Memory B cell (primary cell): ENCODE measurements around the gene SSBP3.

Experiments used
- ATAC-seq: fragments of 150-1000 bp; cut with Tn5 transposase; 2 replicates; pipeline ENCODE4 v1.10.0; 2021; ENCODE audit warnings: low read depth, mild to moderate bottlenecking, moderate library complexity
- DNase-seq, 2 donors: peaks; one replicate each; pipeline ENCODE4 v3.0.0; 2022; ENCODE audit warnings: low spot score in 2 of 2
- H3K27ac Mint-ChIP-seq: one replicate; pipeline ENCODE4 v1.8.0; 2022; ENCODE audit warnings: mild to moderate bottlenecking, moderate library complexity, mixed read lengths
- H3K27me3 Mint-ChIP-seq: one replicate; pipeline ENCODE4 v1.8.0; 2022; ENCODE audit warnings: mixed read lengths
- H3K36me3 Mint-ChIP-seq: one replicate; pipeline ENCODE4 v1.8.0; 2022; ENCODE audit warnings: mild to moderate bottlenecking, mixed read lengths
- H3K4me1 Mint-ChIP-seq: one replicate; pipeline ENCODE4 v1.8.0; 2022; ENCODE audit warnings: mixed read lengths
- H3K4me3 Mint-ChIP-seq: one replicate; pipeline ENCODE4 v1.8.0; 2022; ENCODE audit warnings: mild to moderate bottlenecking, moderate library complexity, mixed read lengths
- H3K9me3 Mint-ChIP-seq: one replicate; pipeline ENCODE4 v1.8.0; 2022; ENCODE audit warnings: mixed read lengths

Gene SSBP3

GRCh38 chr1:54365847-54366246, 40.3 kb downstream of the SSBP3 start:
- H3K9me3 Mint-ChIP-seq, result no peaks in the 10 kb centered on the region
- H3K36me3 Mint-ChIP-seq, result peaks cover 4% of the 10 kb centered on the region
- peaks cover 34% of the 10 kb centered on the region for H3K4me1 Mint-ChIP-seq
- H3K27me3 Mint-ChIP-seq, result no peaks in the 10 kb centered on the region
- H3K4me3 Mint-ChIP-seq, result no peak overlapping the region
- H3K27ac Mint-ChIP-seq, result peak overlapping the region; percentile 38
- ATAC-seq (no peak), DNase-seq (no peak)

- no peaks in the 10 kb centered on the region for H3K27me3 Mint-ChIP-seq
Observed at GRCh38 chr1:54365398-54365797, 40.8 kb downstream of the SSBP3 start.

GRCh38 chr1:54364995-54365394, 41.2 kb downstream of the SSBP3 start:
- H3K4me1 Mint-ChIP-seq, result peaks cover 34% of the 10 kb centered on the region
- no peaks in the 10 kb centered on the region for H3K9me3 Mint-ChIP-seq
- peaks cover 4% of the 10 kb centered on the region for H3K36me3 Mint-ChIP-seq
- H3K4me3 Mint-ChIP-seq, result no peak overlapping the region
- no peak for ATAC-seq
- DNase-seq, result no peak
- no peaks in the 10 kb centered on the region for H3K27me3 Mint-ChIP-seq
- no peak overlapping the region for H3K27ac Mint-ChIP-seq

More at GRCh38 chr1:54365398-54365797, 40.8 kb downstream of the SSBP3 start:
- no peaks in the 10 kb centered on the region for H3K9me3 Mint-ChIP-seq
- H3K4me3 Mint-ChIP-seq, result no peak overlapping the region
- H3K4me1 Mint-ChIP-seq, result peaks cover 34% of the 10 kb centered on the region
- DNase-seq (no peak), ATAC-seq (no peak)
- peaks cover 4% of the 10 kb centered on the region for H3K36me3 Mint-ChIP-seq
- peak overlapping the region; percentile 38 for H3K27ac Mint-ChIP-seq

- Mint-ChIP-seq H3K4me3 (peak overlapping the region; percentile 18), H3K27me3 (no peaks in the 10 kb centered on the region), H3K9me3 (no peaks in the 10 kb centered on the region), H3K36me3 (peaks cover 4% of the 10 kb centered on the region), H3K4me1 (peaks cover 34% of the 10 kb centered on the region), H3K27ac (peak overlapping the region; percentile 9)
- DNase-seq (no peak), ATAC-seq (no peak)
Observed at GRCh38 chr1:54364582-54364981, 41.6 kb downstream of the SSBP3 start.

- H3K4me1 Mint-ChIP-seq, result peaks cover 34% of the 10 kb centered on the region
- no peak overlapping the region for H3K4me3 Mint-ChIP-seq
- no peaks in the 10 kb centered on the region for H3K27me3 Mint-ChIP-seq
- H3K36me3 Mint-ChIP-seq, result peaks cover 4% of the 10 kb centered on the region
- DNase-seq, result no peak
- H3K9me3 Mint-ChIP-seq, result no peaks in the 10 kb centered on the region
- H3K27ac Mint-ChIP-seq, result peak overlapping the region; percentile 9
- ATAC-seq, result peak; percentile 32
Observed at GRCh38 chr1:54363925-54364324, 42.3 kb downstream of the SSBP3 start.

GRCh38 chr1:54362881-54363340, 43.3 kb downstream of the SSBP3 start:
- Mint-ChIP-seq H3K27me3 (no peaks in the 10 kb centered on the region), H3K4me3 (no peak overlapping the region), H3K4me1 (peaks cover 36% of the 10 kb centered on the region), H3K27ac (peak overlapping the region; percentile 9), H3K36me3 (peaks cover 8% of the 10 kb centered on the region), H3K9me3 (no peaks in the 10 kb centered on the region)
- DNase-seq (no peak), ATAC-seq (no peak)

GRCh38 chr1:54361342-54361741, 44.9 kb downstream of the SSBP3 start:
- DNase-seq, result no peak
- no peak for ATAC-seq
- Mint-ChIP-seq H3K27ac (no peak overlapping the region), H3K4me3 (no peak overlapping the region), H3K27me3 (no peaks in the 10 kb centered on the region), H3K9me3 (no peaks in the 10 kb centered on the region), H3K4me1 (peaks cover 44% of the 10 kb centered on the region), H3K36me3 (peaks cover 8% of the 10 kb centered on the region)

- Mint-ChIP-seq H3K4me1 (peaks cover 42% of the 10 kb centered on the region), H3K36me3 (peaks cover 6% of the 10 kb centered on the region), H3K27me3 (no peaks in the 10 kb centered on the region), H3K27ac (peak overlapping the region; percentile 67), H3K9me3 (no peaks in the 10 kb centered on the region), H3K4me3 (no peak overlapping the region)
- no peak for DNase-seq
- ATAC-seq, result no peak
Observed at GRCh38 chr1:54360165-54361005, 45.8 kb downstream of the SSBP3 start.

GRCh38 chr1:54359393-54360162, 46.6 kb downstream of the SSBP3 start:
- H3K9me3 Mint-ChIP-seq, result no peaks in the 10 kb centered on the region
- ATAC-seq (no peak), DNase-seq (no peak)
- H3K4me1 Mint-ChIP-seq, result peaks cover 36% of the 10 kb centered on the region
- H3K27ac Mint-ChIP-seq, result peak overlapping the region; percentile 67
- peaks cover 4% of the 10 kb centered on the region for H3K36me3 Mint-ChIP-seq
- H3K4me3 Mint-ChIP-seq, result no peak overlapping the region
- no peaks in the 10 kb centered on the region for H3K27me3 Mint-ChIP-seq

- H3K4me1 Mint-ChIP-seq, result peaks cover 28% of the 10 kb centered on the region
- H3K9me3 Mint-ChIP-seq, result no peaks in the 10 kb centered on the region
- H3K4me3 Mint-ChIP-seq, result no peak overlapping the region
- DNase-seq, result no peak
- H3K27me3 Mint-ChIP-seq, result no peaks in the 10 kb centered on the region
- peaks cover 4% of the 10 kb centered on the region for H3K36me3 Mint-ChIP-seq
- H3K27ac Mint-ChIP-seq, result no peak overlapping the region
- ATAC-seq, result no peak
Observed at GRCh38 chr1:54358503-54359168, 47.6 kb downstream of the SSBP3 start.

GRCh38 chr1:54357967-54358366, 48.2 kb downstream of the SSBP3 start:
- Mint-ChIP-seq H3K4me3 (no peak overlapping the region), H3K4me1 (peaks cover 22% of the 10 kb centered on the region), H3K27ac (no peak overlapping the region)

GRCh38 chr1:54356680-54357147, 49.5 kb downstream of the SSBP3 start:
- no peak for DNase-seq
- H3K4me1 Mint-ChIP-seq, result peaks cover 18% of the 10 kb centered on the region

More at GRCh38 chr1:54357967-54358366, 48.2 kb downstream of the SSBP3 start:
- ATAC-seq, result no peak
- H3K27me3 Mint-ChIP-seq, result no peaks in the 10 kb centered on the region
- no peaks in the 10 kb centered on the region for H3K9me3 Mint-ChIP-seq
- peaks cover 4% of the 10 kb centered on the region for H3K36me3 Mint-ChIP-seq
- no peak for DNase-seq

GRCh38 chr1:54355931-54356679, 50.1 kb downstream of the SSBP3 start:
- Mint-ChIP-seq H3K9me3 (no peaks in the 10 kb centered on the region), H3K27me3 (no peaks in the 10 kb centered on the region), H3K36me3 (peaks cover 4% of the 10 kb centered on the region), H3K27ac (peak overlapping the region; percentile 92), H3K4me1 (peaks cover 18% of the 10 kb centered on the region), H3K4me3 (peak overlapping the region; percentile 90)
- DNase-seq (no peak), ATAC-seq (peak; percentile 70)

More at GRCh38 chr1:54356680-54357147, 49.5 kb downstream of the SSBP3 start:
- Mint-ChIP-seq H3K36me3 (peaks cover 4% of the 10 kb centered on the region), H3K4me3 (peak overlapping the region; percentile 90), H3K27me3 (no peaks in the 10 kb centered on the region), H3K27ac (peak overlapping the region; percentile 92), H3K9me3 (no peaks in the 10 kb centered on the region)
- ATAC-seq, result peak; percentile 79
